Mesothelial cell of epicardium (in vitro differentiated cells): Measurements from ENCODE around the gene FAM120B. TPM values are rescaled to one million over a fixed set of nuclear protein-coding genes. Genes with fewer than 3 reads are reported as not detected.

Source experiments
- DNase-seq, 2 experiments: peaks; one replicate each; pipeline ENCODE4 v3.0.0; 2021; ENCODE audit warnings: low spot score in 2 of 2; ENCODE audit not compliant: unreplicated experiment in 2 of 2
- H3K27ac Mint-ChIP-seq: 2 replicates; pipeline ENCODE4 v1.8.0; 2021; ENCODE audit warnings: mixed read lengths
- H3K27me3 Mint-ChIP-seq: 2 replicates; pipeline ENCODE4 v1.8.0; 2021; ENCODE audit warnings: low read depth, mixed read lengths
- H3K36me3 Mint-ChIP-seq: 2 replicates; pipeline ENCODE4 v1.8.0; 2021; ENCODE audit warnings: mixed read lengths
- H3K4me1 Mint-ChIP-seq: 2 replicates; pipeline ENCODE4 v1.8.0; 2021; ENCODE audit warnings: mixed read lengths
- H3K4me3 Mint-ChIP-seq: 2 replicates; pipeline ENCODE4 v1.8.0; 2021; ENCODE audit warnings: mild to moderate bottlenecking, moderate library complexity, mixed read lengths
- H3K9me3 Mint-ChIP-seq: 2 replicates; pipeline ENCODE4 v1.8.0; 2021; ENCODE audit warnings: mixed read lengths
- total RNA-seq: library from RNA; stranded (reverse); gene quantifications from 3 replicates; pipeline ENCODE4 v1.2.1, GENCODE V29; 2021
- TF ChIP-seq, protein P1 (sequence below): fragments of 200-600 bp; sonication (generic); IDR thresholded peaks from one replicate; pipeline ENCODE4 v1.5.0; 2021; ENCODE audit warnings: antibody characterized with exemption; ENCODE audit not compliant: unreplicated experiment

Gene FAM120B
- total RNA-seq, 1 donor from 2014 or later = 44.1 TPM

DNA sequence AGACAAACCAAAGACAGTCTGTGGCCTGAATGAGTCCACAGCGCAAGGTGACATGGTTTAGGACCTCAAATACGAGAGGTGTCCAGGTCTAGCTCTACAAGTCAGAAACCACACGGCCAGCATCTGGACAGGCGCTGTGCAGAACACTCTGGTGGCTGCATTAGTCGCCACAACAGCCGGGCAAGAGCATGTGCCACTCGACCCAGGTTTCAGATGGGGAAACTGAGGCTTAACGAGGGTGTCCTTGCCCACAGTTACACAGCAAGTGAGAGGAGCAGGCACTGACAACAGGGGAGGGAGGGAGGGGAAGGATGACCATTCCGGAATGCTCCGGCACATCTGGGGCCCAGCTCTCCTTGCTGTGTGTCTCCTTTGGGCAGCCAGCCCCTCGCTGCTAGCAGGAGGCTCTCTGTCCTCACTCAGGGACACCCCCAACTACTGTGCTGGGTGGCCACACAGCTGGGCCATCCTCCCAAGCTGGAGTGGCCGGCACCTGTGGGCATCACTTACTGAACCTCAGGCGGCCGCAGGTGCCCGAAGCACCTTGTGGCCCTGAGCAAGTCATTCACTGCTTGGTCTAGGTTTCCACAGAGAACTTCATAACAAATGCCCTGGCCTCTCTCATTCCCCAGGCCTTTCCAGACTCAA, 22.3 kb upstream of the FAM120B start:
- H3K27ac Mint-ChIP-seq = no peak overlapping the region
- no peak overlapping the region for H3K4me3 Mint-ChIP-seq
- no peaks in the 10 kb centered on the region for H3K9me3 Mint-ChIP-seq
- DNase-seq = no peak
- H3K27me3 Mint-ChIP-seq = peaks cover 48% of the 10 kb centered on the region
- peaks cover 28% of the 10 kb centered on the region for H3K4me1 Mint-ChIP-seq
- TF ChIP-seq, protein P1, sequence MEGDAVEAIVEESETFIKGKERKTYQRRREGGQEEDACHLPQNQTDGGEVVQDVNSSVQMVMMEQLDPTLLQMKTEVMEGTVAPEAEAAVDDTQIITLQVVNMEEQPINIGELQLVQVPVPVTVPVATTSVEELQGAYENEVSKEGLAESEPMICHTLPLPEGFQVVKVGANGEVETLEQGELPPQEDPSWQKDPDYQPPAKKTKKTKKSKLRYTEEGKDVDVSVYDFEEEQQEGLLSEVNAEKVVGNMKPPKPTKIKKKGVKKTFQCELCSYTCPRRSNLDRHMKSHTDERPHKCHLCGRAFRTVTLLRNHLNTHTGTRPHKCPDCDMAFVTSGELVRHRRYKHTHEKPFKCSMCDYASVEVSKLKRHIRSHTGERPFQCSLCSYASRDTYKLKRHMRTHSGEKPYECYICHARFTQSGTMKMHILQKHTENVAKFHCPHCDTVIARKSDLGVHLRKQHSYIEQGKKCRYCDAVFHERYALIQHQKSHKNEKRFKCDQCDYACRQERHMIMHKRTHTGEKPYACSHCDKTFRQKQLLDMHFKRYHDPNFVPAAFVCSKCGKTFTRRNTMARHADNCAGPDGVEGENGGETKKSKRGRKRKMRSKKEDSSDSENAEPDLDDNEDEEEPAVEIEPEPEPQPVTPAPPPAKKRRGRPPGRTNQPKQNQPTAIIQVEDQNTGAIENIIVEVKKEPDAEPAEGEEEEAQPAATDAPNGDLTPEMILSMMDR = no peak
- no peaks in the 10 kb centered on the region for H3K36me3 Mint-ChIP-seq

DNA sequence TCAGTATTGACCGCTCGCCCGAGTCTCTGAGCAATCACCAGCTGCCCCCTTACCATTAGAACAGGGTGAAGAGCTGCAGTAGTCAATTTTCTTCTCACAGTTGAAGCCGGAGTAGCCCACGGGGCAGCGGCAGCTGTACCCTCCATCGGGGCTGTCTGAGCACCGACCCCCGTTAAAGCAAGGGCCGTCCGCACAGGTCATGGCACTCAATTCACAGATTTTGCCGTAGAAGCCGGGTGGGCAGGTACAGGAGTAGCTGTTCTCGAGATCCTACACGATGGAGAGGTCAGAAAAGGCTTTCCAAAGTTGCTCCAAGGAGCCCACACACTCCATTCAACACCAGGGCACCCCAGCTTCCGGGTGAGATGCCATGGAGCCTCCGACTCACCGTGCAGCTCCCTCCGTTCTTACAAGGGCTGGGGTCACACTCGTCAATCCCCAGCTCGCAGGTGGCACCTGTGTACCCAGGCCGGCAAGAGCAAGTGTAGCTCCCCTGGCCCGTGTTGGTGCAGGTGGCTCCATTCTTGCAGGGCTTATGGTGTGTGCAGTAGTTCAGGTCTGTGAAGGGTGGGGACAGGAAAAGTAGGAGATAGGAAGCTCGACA, 21.6 kb upstream of the FAM120B start:
- TF ChIP-seq, protein P1 = no peak
- Mint-ChIP-seq H3K4me1 (peaks cover 29% of the 10 kb centered on the region), H3K4me3 (no peak overlapping the region), H3K27me3 (peaks cover 49% of the 10 kb centered on the region), H3K36me3 (no peaks in the 10 kb centered on the region), H3K9me3 (no peaks in the 10 kb centered on the region), H3K27ac (no peak overlapping the region)
- no peak for DNase-seq

DNA sequence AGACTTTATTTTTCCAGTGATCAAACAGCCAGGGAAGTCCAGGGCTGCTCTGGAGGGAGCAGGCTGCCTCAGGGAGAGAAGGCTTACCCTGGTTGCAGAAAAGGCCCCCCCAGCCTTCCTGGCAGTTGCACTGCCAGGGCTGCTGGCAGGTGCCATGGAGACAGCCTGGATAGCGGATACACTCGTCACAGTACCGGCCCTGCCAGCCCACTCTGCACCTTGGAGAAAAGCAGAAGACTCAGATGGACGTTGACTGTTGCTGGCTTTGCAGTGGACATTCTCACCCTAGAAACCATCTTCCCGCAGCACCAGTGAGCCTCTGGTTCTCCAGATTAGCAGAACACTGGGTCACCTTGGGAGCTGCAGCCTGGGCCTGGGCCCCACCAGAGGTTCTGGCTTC, 21.1 kb upstream of the FAM120B start:
- H3K27me3 Mint-ChIP-seq = peaks cover 54% of the 10 kb centered on the region
- TF ChIP-seq, protein P1 = no peak
- no peaks in the 10 kb centered on the region for H3K9me3 Mint-ChIP-seq
- H3K27ac Mint-ChIP-seq = no peak overlapping the region
- DNase-seq = no peak
- H3K4me3 Mint-ChIP-seq = no peak overlapping the region
- H3K36me3 Mint-ChIP-seq = no peaks in the 10 kb centered on the region
- H3K4me1 Mint-ChIP-seq = peaks cover 33% of the 10 kb centered on the region

DNA sequence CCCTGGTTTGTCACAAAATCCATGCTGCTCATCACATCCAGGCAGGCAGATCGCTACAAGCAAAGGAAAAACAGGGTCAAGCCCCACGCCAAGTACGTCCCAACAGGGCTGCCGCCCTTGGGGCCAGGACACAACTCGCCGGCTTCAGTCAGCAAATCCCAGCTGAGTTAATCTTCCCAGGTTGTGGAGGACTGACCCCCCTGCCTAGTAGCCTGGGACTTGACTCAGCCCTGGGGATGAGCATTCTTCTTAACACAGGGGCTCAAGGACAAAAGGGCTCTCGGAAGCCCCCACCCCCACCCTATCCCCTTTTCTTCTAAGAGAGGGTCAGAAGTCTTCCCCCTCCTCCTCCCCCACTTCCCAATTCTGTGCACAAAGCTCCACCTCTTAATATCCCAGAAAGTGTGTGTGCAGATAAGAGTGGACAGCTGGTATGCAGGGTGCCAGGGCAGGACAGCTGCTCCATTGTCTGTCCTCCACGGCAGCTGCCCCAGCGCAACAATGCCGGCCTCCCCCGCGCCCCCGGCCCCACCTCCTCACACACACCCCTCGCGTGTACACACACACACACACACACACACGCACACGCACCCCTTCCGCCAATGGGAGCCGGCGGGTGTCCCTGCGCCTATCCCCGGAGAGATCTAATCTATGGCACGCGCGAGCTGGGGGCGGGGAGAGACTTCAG, 20.2 kb upstream of the FAM120B start:
- Mint-ChIP-seq H3K27ac (peak overlapping the region; percentile 64), H3K4me3 (peak overlapping the region; percentile 46), H3K4me1 (peaks cover 33% of the 10 kb centered on the region), H3K9me3 (no peaks in the 10 kb centered on the region), H3K27me3 (peaks cover 59% of the 10 kb centered on the region), H3K36me3 (no peaks in the 10 kb centered on the region)
- DNase-seq = peak in 1 of 2 experiments; percentile 71
- TF ChIP-seq, protein P1 = no peak

DNA sequence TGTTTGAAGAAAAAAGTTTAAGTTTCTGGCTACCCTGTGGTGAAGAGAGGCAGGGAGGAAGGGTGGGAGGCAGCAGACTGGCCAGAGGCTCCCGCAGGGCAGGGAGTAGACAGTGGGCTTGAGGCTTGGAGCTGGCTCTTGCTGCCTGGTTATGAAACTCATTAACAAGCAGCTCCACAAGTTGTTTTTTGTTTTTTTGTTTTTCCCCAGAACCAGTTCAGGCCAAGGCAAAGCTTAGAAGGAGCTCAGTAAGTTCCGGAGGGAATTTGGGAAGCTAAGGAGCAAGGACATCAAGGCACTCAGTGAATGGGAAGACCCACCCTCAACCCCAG, 19.7 kb upstream of the FAM120B start:
- no peaks in the 10 kb centered on the region for H3K36me3 Mint-ChIP-seq
- no peak for DNase-seq
- no peaks in the 10 kb centered on the region for H3K9me3 Mint-ChIP-seq
- peak overlapping the region; percentile 46 for H3K4me3 Mint-ChIP-seq
- peaks cover 63% of the 10 kb centered on the region for H3K27me3 Mint-ChIP-seq
- peak overlapping the region; percentile 64 for H3K27ac Mint-ChIP-seq
- peaks cover 35% of the 10 kb centered on the region for H3K4me1 Mint-ChIP-seq
- TF ChIP-seq, protein P1 = no peak
